Spleen (tissue), 7 donors: ENCODE data around the gene DPYSL5.
A peak's percentile ranks its signal among the peaks of the same experiment; 100 is the strongest.

Experiments used
- POLR2A ChIP-seq, 3 donors: fragments of 450-650 bp; IDR thresholded peaks; one replicate each; pipeline ENCODE4 v1.5.1; 2017; ENCODE audit warnings: antibody characterized with exemption in 3 of 3, mild to moderate bottlenecking in 1 of 3
- POLR2AphosphoS5 ChIP-seq, 3 donors: sonication (generic); formaldehyde crosslinking; IDR thresholded peaks; one replicate each; pipeline ENCODE4 v1.5.1; 2017; ENCODE audit warnings: antibody characterized with exemption in 3 of 3
- TF ChIP-seq, protein P1 (sequence below), 11 experiments: fragments of 200-600 bp in 7 of 11; fragments of 450-650 bp in 4 of 11; sonication (generic) in 4 of 11; IDR thresholded peaks in 8 of 11; conservative IDR thresholded peaks in 3 of 11; 1 replicate in 7 of 11; 2 replicates in 4 of 11; pipeline versions ENCODE4 v1.4.0 to v1.8.0; 2016 to 2021; ENCODE audit warnings: antibody characterized with exemption in 11 of 11, inconsistent platforms in 4 of 11, mild to moderate bottlenecking in 1 of 11
- donor health status: DM: no; HTN: no; CAD: no; lungs with moderate emphysema.
- donor health status: DM: no; HTN: no; CAD: no.
- donor health status: DM: no; HTN: no; CAD: no.

DNA sequence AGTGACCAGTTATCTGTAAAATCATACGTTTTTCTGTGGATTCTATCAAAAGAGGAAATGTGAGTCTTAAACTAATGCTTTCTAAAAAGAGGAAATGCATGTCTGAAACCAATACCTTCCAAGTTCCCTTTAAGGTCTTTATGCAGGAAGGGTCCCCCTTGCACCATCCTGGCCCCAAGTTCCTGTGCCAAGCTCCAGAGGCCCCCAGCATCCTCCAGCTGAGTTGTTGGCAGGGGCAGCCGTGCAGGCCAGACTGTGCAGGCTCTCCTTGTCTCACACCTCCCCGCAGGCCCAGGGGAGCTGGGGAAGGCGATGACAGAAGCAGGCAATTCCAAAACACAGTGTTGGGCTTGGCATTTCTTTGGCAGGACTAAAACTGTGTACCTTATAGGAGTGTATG lies 39.2 kb downstream of the DPYSL5 start:
- TF ChIP-seq, protein P1, sequence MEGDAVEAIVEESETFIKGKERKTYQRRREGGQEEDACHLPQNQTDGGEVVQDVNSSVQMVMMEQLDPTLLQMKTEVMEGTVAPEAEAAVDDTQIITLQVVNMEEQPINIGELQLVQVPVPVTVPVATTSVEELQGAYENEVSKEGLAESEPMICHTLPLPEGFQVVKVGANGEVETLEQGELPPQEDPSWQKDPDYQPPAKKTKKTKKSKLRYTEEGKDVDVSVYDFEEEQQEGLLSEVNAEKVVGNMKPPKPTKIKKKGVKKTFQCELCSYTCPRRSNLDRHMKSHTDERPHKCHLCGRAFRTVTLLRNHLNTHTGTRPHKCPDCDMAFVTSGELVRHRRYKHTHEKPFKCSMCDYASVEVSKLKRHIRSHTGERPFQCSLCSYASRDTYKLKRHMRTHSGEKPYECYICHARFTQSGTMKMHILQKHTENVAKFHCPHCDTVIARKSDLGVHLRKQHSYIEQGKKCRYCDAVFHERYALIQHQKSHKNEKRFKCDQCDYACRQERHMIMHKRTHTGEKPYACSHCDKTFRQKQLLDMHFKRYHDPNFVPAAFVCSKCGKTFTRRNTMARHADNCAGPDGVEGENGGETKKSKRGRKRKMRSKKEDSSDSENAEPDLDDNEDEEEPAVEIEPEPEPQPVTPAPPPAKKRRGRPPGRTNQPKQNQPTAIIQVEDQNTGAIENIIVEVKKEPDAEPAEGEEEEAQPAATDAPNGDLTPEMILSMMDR (IDR thresholded peaks at IDR 0.05 in 8 of 11, conservative IDR thresholded peaks at IDR 0.05 in 3 of 11) = no peak
- TF ChIP-seq POLR2AphosphoS5 (IDR thresholded peaks at IDR 0.05) = peak in 1 of 3 donors; percentile 24
- TF ChIP-seq POLR2A (IDR thresholded peaks at IDR 0.05) = no peak
